ENCODE data around the gene CCDC172.
"Not testable (repeated sequence)": the region's sequence is repeated elsewhere in the genome, so short reads cannot be mapped to it uniquely, and the experiment has no call there.

CCDC172 gene

DNA sequence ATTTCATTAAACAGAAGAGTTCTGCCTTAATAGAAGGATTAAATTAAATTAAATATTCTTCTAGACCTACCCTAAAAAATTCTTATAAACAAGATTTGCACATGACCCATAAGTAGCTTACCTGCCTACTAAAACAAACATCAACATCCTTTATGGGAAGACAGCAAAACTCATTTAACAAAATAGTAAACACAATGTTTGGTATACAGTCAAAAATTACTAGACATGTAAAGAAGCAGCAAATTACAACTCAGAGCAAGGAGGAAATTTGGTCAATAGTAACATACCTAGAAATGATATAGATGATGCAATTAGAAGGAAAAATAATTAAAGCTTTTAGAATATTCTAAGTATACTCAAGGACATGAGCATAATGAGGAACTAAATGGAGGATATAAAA is 27.9 kb downstream of the CCDC172 start:
- no peak for DNase-seq

GRCh38 chr10:116353817-116354216 is 29.6 kb downstream of the CCDC172 start:
- no peak for DNase-seq

- no peak for DNase-seq
Measured at GRCh38 chr10:116355341-116355740, 31.1 kb downstream of the CCDC172 start.

DNA sequence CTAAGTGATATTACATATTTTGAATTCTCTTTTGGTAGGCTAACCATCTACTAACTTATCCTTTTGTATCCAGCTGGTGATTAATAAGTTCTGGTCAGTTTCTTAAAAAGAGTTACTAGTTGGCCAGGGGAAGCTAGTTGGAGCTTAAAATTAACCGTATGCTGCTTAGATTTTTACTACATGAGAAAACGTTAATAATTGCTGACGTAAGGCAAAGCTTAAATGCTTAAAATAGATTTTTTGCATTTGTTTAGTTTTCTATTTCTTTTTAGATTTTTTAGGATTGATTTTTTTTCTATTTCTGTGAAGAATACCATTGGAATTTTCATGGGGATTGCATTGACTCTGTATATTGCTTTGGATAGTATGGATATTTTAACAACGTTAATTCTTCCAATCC is 32.6 kb downstream of the CCDC172 start:
- DNase-seq = no peak

GRCh38 chr10:116364868-116365267 is 40.6 kb downstream of the CCDC172 start:
- DNase-seq = no peak

DNA sequence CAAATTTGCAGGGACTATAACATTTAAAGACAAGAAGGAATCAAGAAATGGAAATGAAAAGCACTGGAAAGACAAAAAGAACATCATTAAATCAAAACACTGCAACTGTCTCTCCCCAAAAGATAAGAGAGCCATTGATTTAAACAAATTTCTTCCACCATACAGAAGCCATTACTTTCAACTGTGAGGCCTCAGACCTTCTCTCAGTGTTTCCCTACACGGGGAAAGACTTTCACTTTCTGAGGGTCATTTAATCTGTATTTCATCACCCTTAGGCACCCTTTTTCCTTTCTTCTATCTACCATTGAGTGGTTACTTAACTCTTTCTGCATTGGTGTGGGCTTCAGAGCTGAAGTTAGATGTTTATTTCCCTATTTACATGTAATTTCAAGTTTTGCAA is 47.5 kb downstream of the CCDC172 start:
- DNase-seq = no peak

DNA sequence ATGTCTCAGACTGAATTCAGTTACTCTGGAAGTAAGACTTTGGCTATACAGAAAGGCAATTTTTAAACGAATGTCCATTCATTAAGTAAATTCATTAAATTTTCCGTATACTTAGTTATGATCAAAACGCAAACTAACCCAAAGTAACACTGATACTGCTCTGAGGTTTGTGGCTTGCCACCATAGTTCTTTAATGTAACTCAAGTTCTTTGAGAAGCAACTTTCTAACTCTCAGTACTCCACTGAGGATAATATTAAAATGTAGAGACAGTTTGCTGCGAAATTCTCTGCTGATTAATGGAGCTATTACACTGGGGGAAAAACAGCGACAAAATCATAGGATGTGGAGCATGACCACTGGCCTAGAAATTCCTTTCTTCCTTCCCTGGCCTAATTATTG is 58.0 kb downstream of the CCDC172 start:
- no peak for DNase-seq

DNA sequence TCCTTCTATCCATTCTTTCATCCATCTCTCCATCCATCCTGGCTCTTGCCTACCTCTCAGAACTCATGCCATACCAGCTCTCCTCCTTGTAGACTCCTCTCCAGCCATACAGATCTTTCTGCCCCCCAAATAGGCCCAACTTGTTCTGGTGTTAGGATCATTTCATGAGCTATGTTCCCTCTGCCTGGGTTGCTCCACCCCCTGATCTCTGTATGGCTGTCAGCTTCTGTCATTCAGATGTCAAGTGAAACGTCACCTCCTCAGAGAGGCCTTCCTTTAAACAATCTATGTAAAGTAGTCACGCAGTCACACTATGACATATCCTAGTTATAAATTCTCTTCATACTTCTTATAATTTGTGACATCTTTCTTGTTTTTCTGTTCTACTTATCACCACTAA is 61.1 kb downstream of the CCDC172 start:
- DNase-seq = no peak

GRCh38 chr10:116385994-116386809 is 62.0 kb downstream of the CCDC172 start:
- DNase-seq = peak; percentile 6

DNA sequence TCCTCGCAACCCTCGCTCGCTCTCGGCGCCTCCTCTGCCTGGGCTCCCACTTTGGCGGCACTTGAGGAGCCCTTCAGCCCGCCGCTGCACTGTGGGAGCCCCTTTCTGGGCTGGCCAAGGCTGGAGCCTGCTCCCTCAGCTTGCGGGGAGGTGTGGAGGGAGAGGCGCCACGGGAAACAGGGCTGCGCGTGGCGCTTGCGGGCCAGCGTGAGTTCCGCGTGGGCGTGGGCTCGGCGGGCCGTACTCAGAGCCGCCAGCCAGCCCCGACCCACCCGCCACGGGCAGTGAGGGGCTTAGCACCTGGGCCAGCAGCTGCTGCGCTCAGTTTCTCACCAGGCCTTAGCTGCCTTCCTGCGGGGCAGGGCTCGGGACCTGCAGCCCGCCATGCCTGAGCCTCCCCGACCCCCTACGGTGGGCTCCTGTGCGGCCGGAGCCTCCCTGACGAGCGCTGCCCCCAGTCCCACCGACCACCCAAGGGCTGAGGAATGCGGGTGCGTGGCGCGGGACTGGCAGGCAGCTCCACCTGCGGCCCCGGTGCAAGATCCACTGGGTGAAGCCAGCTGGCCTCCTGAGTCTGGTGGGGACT is 69.1 kb downstream of the CCDC172 start:
- DNase-seq = not testable (repeated sequence)

- no peak for DNase-seq
Measured at GRCh38 chr10:116395223-116395985, 71.2 kb downstream of the CCDC172 start.

GRCh38 chr10:116398224-116398623 is 74.0 kb downstream of the CCDC172 start:
- no peak for DNase-seq

DNA sequence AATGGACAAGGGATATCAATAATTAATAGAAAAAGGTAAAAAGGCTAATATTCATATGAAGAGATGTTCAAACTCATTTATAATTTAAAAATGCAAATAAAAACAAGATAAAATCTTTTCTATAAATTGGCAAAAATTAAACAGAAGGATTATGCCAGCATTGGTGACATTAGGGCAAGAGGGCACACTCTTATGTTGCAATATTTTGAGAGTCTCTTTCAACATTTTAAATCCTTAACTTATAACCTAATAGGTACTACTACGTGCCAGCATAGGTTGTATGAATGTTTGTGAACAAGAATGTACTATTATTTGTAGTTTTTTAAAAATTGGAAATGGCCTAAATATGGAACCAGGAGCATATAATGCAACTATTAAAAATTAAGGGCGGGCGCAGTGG is 78.6 kb downstream of the CCDC172 start:
- DNase-seq = no peak

DNA sequence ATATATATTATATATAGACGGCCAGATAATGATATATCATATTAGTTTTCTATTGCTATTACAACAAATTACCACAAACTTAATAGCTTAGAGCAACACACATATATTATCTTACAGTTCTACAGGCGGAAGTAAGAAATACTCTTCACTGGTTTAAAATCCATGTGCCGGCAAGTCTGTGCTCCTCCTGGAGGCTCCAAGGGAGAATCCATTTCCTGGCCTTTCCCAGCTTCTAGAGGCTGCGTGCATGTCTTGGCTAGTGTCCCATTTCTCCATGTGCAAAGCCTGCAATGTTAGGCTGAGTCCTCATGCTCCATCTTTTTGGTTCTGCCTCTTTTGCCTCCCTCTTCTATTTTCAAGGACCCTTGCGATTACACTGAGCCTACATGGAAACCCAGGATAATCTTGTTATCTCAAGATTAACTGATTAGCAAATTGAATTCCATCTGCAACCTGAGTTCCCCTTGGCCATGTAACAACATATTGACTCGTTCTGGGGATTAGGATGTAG is 79.5 kb downstream of the CCDC172 start:
- no peak for DNase-seq

DNA sequence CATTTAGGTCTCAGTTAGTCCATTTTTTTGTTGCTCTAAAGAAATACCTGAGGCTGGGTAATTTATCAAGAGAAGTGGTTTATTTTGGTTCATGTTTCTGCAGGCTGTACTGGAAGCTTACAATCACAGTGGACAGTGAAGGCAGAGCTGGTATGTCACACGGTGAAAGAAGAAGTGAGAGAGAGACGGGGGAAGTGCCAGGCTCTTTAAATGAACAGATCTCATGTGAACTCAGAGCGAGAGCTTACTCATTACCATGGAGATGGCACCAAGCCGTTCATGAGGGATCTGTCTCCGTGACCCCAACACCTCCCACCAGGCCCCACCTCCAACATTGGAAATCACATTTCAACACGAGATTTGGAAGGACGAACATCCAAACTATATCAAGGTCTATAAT is 84.5 kb downstream of the CCDC172 start:
- no peak for DNase-seq

GRCh38 chr10:116410351-116410750 is 86.1 kb downstream of the CCDC172 start:
- no peak for DNase-seq

DNA sequence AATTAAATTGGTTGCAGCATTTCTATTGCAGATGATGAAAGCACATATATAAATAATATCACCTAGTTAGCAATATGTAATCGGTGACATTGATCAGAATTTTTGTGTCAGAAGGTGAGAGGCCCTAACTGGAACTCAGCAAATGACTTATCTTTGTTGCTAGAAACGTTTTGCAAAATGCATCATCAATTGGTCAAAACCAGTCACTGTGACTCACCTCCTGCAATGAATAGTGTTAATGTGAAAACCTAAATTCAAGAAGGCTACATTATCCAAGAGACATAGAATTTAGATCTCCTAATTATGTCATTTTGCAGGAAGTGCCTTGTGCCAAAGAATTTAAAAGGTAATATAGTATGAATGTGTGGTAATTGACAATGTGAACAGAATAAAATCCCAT is 93.6 kb downstream of the CCDC172 start:
- DNase-seq = no peak

- no peak for DNase-seq
Measured at GRCh38 chr10:116418389-116418788, 94.1 kb downstream of the CCDC172 start.

DNA sequence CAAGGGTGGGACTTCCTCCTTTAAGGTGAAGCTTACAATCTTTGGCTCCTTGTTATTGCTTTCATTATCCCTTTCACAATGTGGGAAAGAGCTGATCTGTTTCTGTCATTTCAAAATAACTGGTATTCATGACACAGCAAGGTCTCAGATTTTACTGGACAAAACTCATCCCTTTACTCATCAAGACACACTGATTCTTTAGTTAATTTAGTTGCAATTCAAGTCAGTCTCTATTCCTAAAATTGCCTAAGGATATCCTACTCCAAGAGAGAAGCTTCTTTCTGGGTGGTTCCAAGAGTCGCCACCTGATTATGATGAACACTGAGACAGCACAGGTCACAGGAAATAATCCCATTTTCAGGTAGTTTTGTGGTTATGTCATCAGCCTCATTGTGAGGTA is 97.6 kb downstream of the CCDC172 start:
- no peak for DNase-seq

GRCh38 chr10:116427671-116428070 is 103.4 kb downstream of the CCDC172 start, which contains the start of gene PNLIPRP3:
PNLIPRP3 (plus strand) TSS chr10:116427847; CDS start chr10:116428013, 166 bp downstream.
- DNase-seq = no peak

GRCh38 chr10:116429288-116429977 is 105.2 kb downstream of the CCDC172 start:
- no peak for DNase-seq
